GM12801 (cell line): ENCODE results near the gene SPPL2C.

Source experiments
- CTCF ChIP-seq: IDR thresholded peaks from one replicate; pipeline ENCODE4 v1.5.1; 2011; ENCODE audit warnings: control low read depth; ENCODE audit not compliant: insufficient read length; ENCODE audit errors: extremely low read depth

Gene SPPL2C

DNA sequence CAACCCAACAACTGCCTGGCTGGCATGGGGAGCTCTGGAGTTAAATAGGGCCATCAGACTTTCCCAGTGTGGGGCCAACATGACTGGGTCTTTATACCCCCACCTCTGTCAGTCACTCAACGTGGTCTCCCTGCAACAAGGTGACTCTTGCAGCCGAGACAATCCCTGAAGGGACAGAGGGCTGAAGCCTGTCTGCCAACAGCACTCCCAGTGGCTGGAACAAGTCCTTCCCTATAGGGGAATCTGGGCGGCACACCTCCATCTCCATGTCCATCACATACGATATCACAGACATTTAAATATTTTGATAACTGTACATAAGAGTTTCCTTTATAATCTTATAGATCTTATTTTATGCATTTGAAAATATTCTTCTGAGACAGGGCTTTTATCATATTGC is 44.9 kb downstream of the SPPL2C start:
- no peak for TF ChIP-seq CTCF

GRCh38 chr17:45893725-45894021 is 49.0 kb downstream of the SPPL2C start:
- no peak for TF ChIP-seq CTCF

DNA sequence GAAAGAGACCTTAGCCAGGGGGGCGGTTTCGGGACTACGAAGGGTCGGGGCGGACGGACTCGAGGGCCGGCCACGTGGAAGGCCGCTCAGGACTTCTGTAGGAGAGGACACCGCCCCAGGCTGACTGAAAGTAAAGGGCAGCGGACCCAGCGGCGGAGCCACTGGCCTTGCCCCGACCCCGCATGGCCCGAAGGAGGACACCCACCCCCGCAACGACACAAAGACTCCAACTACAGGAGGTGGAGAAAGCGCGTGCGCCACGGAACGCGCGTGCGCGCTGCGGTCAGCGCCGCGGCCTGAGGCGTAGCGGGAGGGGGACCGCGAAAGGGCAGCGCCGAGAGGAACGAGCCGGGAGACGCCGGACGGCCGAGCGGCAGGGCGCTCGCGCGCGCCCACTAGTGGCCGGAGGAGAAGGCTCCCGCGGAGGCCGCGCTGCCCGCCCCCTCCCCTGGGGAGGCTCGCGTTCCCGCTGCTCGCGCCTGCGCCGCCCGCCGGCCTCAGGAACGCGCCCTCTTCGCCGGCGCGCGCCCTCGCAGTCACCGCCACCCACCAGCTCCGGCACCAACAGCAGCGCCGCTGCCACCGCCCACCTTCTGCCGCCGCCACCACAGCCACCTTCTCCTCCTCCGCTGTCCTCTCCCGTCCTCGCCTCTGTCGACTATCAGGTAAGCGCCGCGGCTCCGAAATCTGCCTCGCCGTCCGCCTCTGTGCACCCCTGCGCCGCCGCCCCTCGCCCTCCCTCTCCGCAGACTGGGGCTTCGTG is 49.5 kb downstream of the SPPL2C start, which contains the start of gene MAPT:
Gene MAPT (plus strand): TSS at position 533 of the 763 bp plus-strand sequence. CDS start 67,784 bp downstream, outside the sequence.
- TF ChIP-seq CTCF, result no peak

DNA sequence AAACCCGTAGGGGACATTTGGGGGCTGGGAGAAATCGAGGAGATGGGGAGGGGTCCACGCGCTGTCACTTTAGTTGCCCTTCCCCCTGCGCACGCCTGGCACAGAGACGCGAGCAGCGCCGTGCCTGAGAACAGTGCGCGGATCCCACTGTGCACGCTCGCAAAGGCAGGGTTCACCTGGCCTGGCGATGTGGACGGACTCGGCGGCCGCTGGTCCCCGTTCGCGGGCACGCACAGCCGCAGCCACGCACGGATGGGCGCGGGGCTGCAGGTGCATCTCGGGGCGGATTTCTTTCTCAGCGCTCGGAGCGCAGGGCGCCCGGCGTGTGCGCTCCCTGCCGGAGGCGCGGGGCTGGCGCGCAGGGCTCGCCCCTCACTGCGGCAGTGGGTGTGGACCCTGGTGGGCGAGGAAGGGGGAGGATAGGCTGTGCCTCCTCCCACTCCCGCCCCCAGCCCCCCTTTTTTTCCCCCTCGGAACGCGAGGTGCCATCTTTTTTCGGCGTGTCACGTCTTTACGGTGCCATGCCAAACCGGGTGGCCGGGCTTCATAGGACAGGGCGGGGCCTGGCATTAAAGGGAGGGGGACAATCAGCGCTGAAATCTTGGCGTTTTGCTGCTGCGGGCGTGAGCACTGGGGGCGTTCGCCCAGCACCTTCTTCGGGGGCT is 50.8 kb downstream of the SPPL2C start:
- TF ChIP-seq CTCF, result no peak

GRCh38 chr17:45895969-45896785 is 51.5 kb downstream of the SPPL2C start:
- TF ChIP-seq CTCF, result no peak
